Gastroesophageal sphincter (tissue), 3 donors: ENCODE results near the gene VWC2L.

Experiments used
- CTCF ChIP-seq, 4 experiments: fragments of 200-600 bp in 2 of 4; fragments of 450-650 bp in 2 of 4; sonication (generic) in 1 of 4; IDR thresholded peaks; one replicate each; pipeline ENCODE4 v1.5.1; 2017 to 2019; ENCODE audit warnings: antibody characterized with exemption in 4 of 4, mild to moderate bottlenecking in 2 of 4, moderate library complexity in 2 of 4
- POLR2A ChIP-seq, 2 donors: fragments of 450-650 bp; IDR thresholded peaks; one replicate each; pipeline ENCODE4 v1.6.1; 2017; ENCODE audit warnings: antibody characterized with exemption in 2 of 2, mild to moderate bottlenecking in 2 of 2, moderate library complexity in 1 of 2
- POLR2AphosphoS5 ChIP-seq: sonication (generic); formaldehyde crosslinking; IDR thresholded peaks from one replicate; pipeline ENCODE4 v1.6.1; 2017; ENCODE audit warnings: antibody characterized with exemption

GRCh38 chr2:214378455-214379103, 32.3 kb upstream of the VWC2L start:
- TF ChIP-seq CTCF (IDR thresholded peaks at IDR 0.05) = no peak
- TF ChIP-seq POLR2AphosphoS5 = no peak
- no peak for TF ChIP-seq POLR2A (IDR thresholded peaks at IDR 0.05)
